ENCODE measurements around the gene SLC4A11. TPM values are rescaled to one million over a fixed set of nuclear protein-coding genes. Genes with fewer than 3 reads are reported as not detected.

Gene SLC4A11
- total RNA-seq, 1 donor from 2014 or later, result 0.58 TPM

DNA sequence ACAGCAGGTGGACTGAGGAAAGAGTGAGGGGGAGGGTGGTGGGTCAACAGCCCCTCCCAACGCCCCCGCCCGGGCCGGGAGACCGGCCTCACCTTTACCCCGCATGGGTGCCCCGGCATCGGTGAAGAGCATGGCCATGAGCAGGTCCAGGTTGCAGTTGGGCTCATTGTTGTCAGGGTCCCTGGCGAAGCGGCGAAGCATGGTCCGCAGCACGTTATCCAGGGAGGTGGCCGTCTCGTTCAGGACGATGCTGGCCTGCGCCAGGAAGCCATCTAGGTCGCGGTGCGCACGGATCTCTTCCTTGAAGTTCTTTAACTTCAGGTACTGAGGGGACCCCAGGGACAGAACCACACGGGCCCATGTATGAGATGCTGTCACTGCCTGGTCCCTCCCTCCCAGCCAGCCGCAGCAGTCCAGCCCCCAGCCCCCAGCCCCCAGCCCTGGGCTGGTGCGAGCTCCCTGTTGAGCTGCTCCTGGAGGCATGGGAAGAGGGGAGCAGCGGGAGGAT lies 4.9 kb downstream of the SLC4A11 start:
- H3K4me1 Mint-ChIP-seq, result no peaks in the 10 kb centered on the region
- H3K4me3 Mint-ChIP-seq, result no peak overlapping the region
- DNase-seq, result no peak
- TF ChIP-seq, protein P1, sequence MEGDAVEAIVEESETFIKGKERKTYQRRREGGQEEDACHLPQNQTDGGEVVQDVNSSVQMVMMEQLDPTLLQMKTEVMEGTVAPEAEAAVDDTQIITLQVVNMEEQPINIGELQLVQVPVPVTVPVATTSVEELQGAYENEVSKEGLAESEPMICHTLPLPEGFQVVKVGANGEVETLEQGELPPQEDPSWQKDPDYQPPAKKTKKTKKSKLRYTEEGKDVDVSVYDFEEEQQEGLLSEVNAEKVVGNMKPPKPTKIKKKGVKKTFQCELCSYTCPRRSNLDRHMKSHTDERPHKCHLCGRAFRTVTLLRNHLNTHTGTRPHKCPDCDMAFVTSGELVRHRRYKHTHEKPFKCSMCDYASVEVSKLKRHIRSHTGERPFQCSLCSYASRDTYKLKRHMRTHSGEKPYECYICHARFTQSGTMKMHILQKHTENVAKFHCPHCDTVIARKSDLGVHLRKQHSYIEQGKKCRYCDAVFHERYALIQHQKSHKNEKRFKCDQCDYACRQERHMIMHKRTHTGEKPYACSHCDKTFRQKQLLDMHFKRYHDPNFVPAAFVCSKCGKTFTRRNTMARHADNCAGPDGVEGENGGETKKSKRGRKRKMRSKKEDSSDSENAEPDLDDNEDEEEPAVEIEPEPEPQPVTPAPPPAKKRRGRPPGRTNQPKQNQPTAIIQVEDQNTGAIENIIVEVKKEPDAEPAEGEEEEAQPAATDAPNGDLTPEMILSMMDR (IDR thresholded peaks at IDR 0.05), result no peak
- H3K9me3 Mint-ChIP-seq, result no peaks in the 10 kb centered on the region
- H3K27ac Mint-ChIP-seq, result no peak overlapping the region
- ATAC-seq (ENCODE audit: low read depth), result no peak
- no peaks in the 10 kb centered on the region for H3K36me3 Mint-ChIP-seq (ENCODE audit: low read depth)
- ChIA-PET POLR2A (no interaction called here), CTCF (no interaction called here)
- intact Hi-C loops (cut with micrococcal nuclease), result no loop called here
- peaks cover 20% of the 10 kb centered on the region for H3K27me3 Mint-ChIP-seq

DNA sequence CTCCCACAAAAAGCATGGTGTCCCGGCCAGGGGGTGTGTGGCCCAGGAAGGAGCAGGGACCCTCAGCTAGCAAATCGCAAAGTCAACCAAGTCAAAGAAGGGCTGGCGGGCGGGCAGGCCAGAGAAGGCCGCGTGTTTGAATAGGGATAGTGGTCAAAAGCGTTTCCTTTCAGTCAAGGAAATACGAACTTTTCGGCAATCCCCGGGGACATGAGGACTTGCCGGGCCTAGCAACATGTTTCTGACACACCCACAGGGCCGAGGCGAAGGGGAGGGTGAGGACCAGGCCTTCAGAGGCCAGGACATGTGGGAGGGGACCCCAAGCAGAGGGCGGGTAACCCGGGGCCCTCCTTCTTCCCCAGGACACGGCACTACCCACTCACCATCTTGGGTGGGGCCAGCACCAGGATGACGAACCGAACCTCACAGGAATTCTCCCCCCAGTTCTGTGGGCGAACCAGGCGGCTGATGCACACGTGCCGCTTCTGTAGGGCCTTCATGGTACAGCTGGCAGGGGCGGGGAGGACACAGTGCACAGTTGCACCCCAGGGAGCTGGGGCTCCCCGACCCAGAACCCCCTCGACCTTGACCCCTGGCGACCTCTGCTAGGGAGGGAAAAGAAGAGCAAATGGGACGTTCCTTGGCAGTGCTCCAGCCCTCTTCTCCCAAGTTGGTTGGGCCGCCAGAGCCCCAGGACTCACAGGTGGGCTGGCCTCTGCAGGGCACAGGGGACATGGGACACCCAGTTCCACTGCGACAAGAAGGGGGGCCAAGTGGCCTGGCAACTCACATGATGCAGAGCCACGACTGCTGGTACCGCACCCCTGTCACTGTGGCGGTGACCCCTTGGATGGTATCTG lies 5.6 kb downstream of the SLC4A11 start:
- H3K4me3 Mint-ChIP-seq, result no peak overlapping the region
- H3K9me3 Mint-ChIP-seq, result no peaks in the 10 kb centered on the region
- no peaks in the 10 kb centered on the region for H3K36me3 Mint-ChIP-seq (ENCODE audit: low read depth)
- H3K27ac Mint-ChIP-seq, result no peak overlapping the region
- ATAC-seq (ENCODE audit: low read depth) (no peak), DNase-seq (no peak)
- CTCF ChIA-PET, result no interaction called here
- TF ChIP-seq, protein P1 (IDR thresholded peaks at IDR 0.05), result no peak
- H3K4me1 Mint-ChIP-seq, result no peaks in the 10 kb centered on the region
- POLR2A ChIA-PET, result no interaction called here
- intact Hi-C loops (cut with micrococcal nuclease), result no loop called here
- H3K27me3 Mint-ChIP-seq, result peaks cover 20% of the 10 kb centered on the region

DNA sequence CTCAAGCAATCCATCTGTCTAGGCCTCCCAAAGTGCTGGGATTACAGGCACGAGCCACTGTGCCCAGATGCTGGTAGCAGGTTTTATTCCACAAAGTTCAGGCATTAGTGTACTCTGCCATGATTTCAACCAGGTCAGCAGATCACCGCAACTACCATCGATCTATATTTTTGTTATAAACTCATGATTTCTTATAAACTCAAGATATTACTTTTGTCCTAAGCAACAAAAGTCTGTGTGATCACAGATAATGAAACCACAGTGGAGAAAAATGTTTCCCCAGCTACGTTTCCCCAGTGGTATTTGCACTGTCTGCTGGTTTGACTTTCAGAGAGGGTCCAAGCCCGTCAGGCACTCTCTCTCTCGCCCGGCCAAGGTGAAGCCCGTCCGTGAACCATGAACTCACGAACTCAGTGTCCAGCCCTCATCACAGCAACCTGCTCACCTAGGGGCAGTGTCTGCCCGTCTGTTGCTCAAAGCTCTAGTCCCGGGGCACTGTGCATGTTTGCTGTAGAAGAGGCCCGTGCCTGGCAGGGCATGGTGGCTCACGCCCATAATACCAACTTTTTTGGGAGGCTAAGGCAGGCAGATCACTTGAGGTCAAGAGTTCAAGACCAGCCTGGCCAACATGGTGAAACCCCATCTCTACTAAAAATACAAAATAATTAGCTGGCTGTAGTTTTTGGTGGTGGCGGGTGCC lies 7.0 kb downstream of the SLC4A11 start:
- H3K36me3 Mint-ChIP-seq (ENCODE audit: low read depth), result peaks cover under 1% of the 10 kb centered on the region
- ChIA-PET POLR2A (interaction anchor here (0.6 kb wide), 1 partner anchor 27 kb away, joined by 3 read pairs; no protein-coding TSS in a partner anchor), CTCF (no interaction called here)
- H3K27ac Mint-ChIP-seq, result no peak overlapping the region
- ATAC-seq (ENCODE audit: low read depth) (no peak), DNase-seq (no peak)
- intact Hi-C loops (cut with micrococcal nuclease), result no loop called here
- TF ChIP-seq, protein P1 (IDR thresholded peaks at IDR 0.05), result no peak
- no peak overlapping the region for H3K4me3 Mint-ChIP-seq
- peaks cover 13% of the 10 kb centered on the region for H3K27me3 Mint-ChIP-seq
- no peaks in the 10 kb centered on the region for H3K9me3 Mint-ChIP-seq
- no peaks in the 10 kb centered on the region for H3K4me1 Mint-ChIP-seq

DNA sequence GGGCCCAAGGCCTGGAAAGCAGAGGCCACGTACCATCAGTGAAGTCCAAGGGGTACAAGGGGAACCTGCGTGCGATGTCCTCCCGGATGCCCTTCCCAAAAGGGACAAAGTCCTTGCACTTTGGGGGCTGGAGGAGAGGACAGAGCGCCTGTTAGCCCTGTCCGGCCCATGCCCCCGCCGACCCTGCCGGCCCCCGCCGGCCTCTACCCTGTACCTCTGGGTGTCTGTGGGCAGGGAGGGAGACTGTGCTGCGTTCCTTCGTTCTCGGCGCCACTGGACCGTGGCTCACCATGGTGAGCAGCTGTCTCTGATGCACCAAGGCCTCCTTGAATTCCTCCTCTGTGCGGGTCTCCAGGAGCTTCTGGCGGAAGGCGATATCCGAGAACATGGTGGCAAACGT lies 7.9 kb downstream of the SLC4A11 start:
- DNase-seq (no peak), ATAC-seq (ENCODE audit: low read depth) (no peak)
- Mint-ChIP-seq H3K4me1 (no peaks in the 10 kb centered on the region), H3K27me3 (peaks cover 6% of the 10 kb centered on the region), H3K9me3 (no peaks in the 10 kb centered on the region), H3K36me3 (ENCODE audit: low read depth) (peaks cover 3% of the 10 kb centered on the region), H3K27ac (no peak overlapping the region), H3K4me3 (no peak overlapping the region)
- ChIA-PET POLR2A (no interaction called here), CTCF (no interaction called here)
- TF ChIP-seq, protein P1 (IDR thresholded peaks at IDR 0.05), result no peak
- intact Hi-C loops (cut with micrococcal nuclease), result no loop called here

DNA sequence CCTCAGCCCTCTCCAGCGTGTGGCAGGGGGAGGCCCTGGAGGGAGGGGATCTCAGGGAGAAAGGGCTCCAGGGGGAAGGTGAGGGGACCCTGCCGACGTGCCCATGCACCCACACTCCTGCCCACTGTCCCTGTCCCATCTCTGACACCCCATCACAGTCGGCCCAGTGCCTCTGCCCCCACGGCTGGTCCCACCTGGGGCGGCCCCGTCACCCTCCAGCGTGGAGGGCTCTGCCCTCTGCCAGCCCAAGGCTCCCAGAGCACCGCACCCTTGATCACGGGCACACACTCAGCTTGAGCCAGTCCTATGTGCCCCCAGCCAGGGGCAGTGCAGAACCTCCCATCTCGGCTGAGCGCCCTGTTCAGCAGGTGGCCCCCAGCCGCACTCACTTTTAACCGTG lies 9.2 kb downstream of the SLC4A11 start:
- TF ChIP-seq, protein P1 (IDR thresholded peaks at IDR 0.05), result no peak
- POLR2A ChIA-PET, result no interaction called here
- ATAC-seq (ENCODE audit: low read depth), result no peak
- intact Hi-C loops (cut with micrococcal nuclease), result no loop called here
- no peak for DNase-seq
- Mint-ChIP-seq H3K9me3 (no peaks in the 10 kb centered on the region), H3K4me3 (no peak overlapping the region), H3K27me3 (no peaks in the 10 kb centered on the region), H3K4me1 (peaks cover 2% of the 10 kb centered on the region), H3K36me3 (ENCODE audit: low read depth) (peaks cover 3% of the 10 kb centered on the region), H3K27ac (no peak overlapping the region)
- CTCF ChIA-PET, result no interaction called here

Data from activated B cell treated with CpG ODN at 0.5 μM for 24 hours (primary cell).